A549 (cell line): ENCODE results near the gene CD34. TPM values are rescaled to one million over a fixed set of nuclear protein-coding genes. Genes with fewer than 3 reads are reported as not detected.

ENCODE experiments used
- ATAC-seq, 2 experiments: fragments of 200-7000 bp in 1 of 2; fragments of >200 bp in 1 of 2; cut with Nextera tagmentation in 1 of 2; cut with Tn5 transposase in 1 of 2; 3 replicates each; pipeline versions ENCODE4 v1.8.0 to v1.9.1; 2018 to 2020; ENCODE audit warnings: mild to moderate bottlenecking in 1 of 2, moderate library complexity in 1 of 2
- CTCF ChIA-PET: fragments of 300-600 bp; sonication (Branson Sonifier 250); formaldehyde crosslinking; extraction: SDS; loops from one replicate; lab custom pipeline; 2021; ENCODE audit warnings: antibody characterized with exemption, inconsistent platforms; lab: Yijun Ruan, JAX
- POLR2A ChIA-PET: fragments of 350-600 bp; formaldehyde crosslinking; extraction: SDS; loops from one replicate; lab custom pipeline; 2021; ENCODE audit warnings: antibody characterized with exemption, inconsistent platforms; lab: Yijun Ruan, JAX
- DNase-seq, 2 experiments: peaks; one replicate each; pipeline versions ENCODE4 v3.0.0 to v3.0.0-alpha.2; 2011 to 2016; ENCODE audit warnings: low read depth in 1 of 2, low spot score in 1 of 2
- FAIRE-seq: peaks from 2 replicates; lab custom pipeline; 2011; peaks lifted over from hg19 to GRCh38; lab: Jason Lieb, UNC
- H3K27ac ChIP-seq, 2 experiments: fragments of >200 bp; sonication (Bioruptor Twin); formaldehyde crosslinking; 3 replicates each; pipeline ENCODE4 v1.5.1; 2016 to 2017
- H3K4me1 ChIP-seq: fragments of >200 bp; sonication (Bioruptor Twin); formaldehyde crosslinking; 3 replicates; pipeline ENCODE4 v1.6.1; 2016
- H3K4me2 ChIP-seq: fragments of >200 bp; sonication (Bioruptor Twin); formaldehyde crosslinking; 3 replicates; pipeline ENCODE4 v1.6.1; 2016
- H3K4me3 ChIP-seq: fragments of >200 bp; sonication (Bioruptor Twin); formaldehyde crosslinking; 3 replicates; pipeline ENCODE4 v1.5.1; 2016
- H3K9me3 ChIP-seq: fragments of >200 bp; sonication (Bioruptor Twin); formaldehyde crosslinking; 3 replicates; pipeline ENCODE4 v1.6.1; 2016
- CBX8 ChIP-seq: fragments of 200-600 bp; sonication (generic); IDR thresholded peaks from 2 replicates; pipeline ENCODE4 v1.6.1; 2016
- FOSB ChIP-seq: fragments of 250-450 bp; sonication (Bioruptor Pico); IDR thresholded peaks from 2 replicates; pipeline ENCODE4 v1.5.0; 2020; ENCODE audit warnings: mild to moderate bottlenecking, moderate library complexity
- HOXA7 ChIP-seq: fragments of 250-450 bp; sonication (Bioruptor Pico); IDR thresholded peaks from 2 replicates; pipeline ENCODE4 v1.5.0; 2020; ENCODE audit warnings: mild to moderate bottlenecking, moderate library complexity
- HOXB5 ChIP-seq: fragments of 250-450 bp; sonication (Bioruptor Pico); IDR thresholded peaks from 2 replicates; pipeline ENCODE4 v1.5.0; 2020; ENCODE audit warnings: mild to moderate bottlenecking, moderate library complexity
- NPAS2 ChIP-seq: fragments of 250-450 bp; sonication (Bioruptor Pico); IDR thresholded peaks from 2 replicates; pipeline ENCODE4 v1.8.0; 2022; ENCODE audit warnings: mild to moderate bottlenecking, moderate library complexity, borderline replicate concordance
- NR3C1 ChIP-seq: fragments of >200 bp; sonication (Bioruptor Twin); formaldehyde crosslinking; IDR thresholded peaks from 3 replicates; pipeline ENCODE4 v1.6.1; 2017
- PHF8 ChIP-seq: fragments of 200-600 bp; sonication (generic); IDR thresholded peaks from 2 replicates; pipeline ENCODE4 v1.6.1; 2016; ENCODE audit warnings: low read depth, mild to moderate bottlenecking, antibody characterized with exemption, moderate library complexity, borderline replicate concordance
- RAD21 ChIP-seq, 2 experiments: fragments of >200 bp in 1 of 2; sonication (Bioruptor Twin) in 1 of 2; formaldehyde crosslinking in 1 of 2; IDR thresholded peaks in 1 of 2; conservative IDR thresholded peaks in 1 of 2; 2 replicates in 1 of 2; 3 replicates in 1 of 2; pipeline ENCODE4 v1.6.1; 2012 to 2018; ENCODE audit warnings: inconsistent platforms in 1 of 2
- RARB ChIP-seq: fragments of 250-450 bp; sonication (Bioruptor Pico); IDR thresholded peaks from 2 replicates; pipeline ENCODE4 v1.8.0; 2021; ENCODE audit warnings: mild to moderate bottlenecking, moderate library complexity
- RCOR1 ChIP-seq: fragments of 150-350 bp; IDR thresholded peaks from 2 replicates; pipeline ENCODE4 v1.6.1; 2014; ENCODE audit warnings: antibody characterized with exemption, low read length, low read depth
- RFX5 ChIP-seq: fragments of 450-650 bp; IDR thresholded peaks from 2 replicates; pipeline ENCODE4 v1.7.1; 2014; ENCODE audit warnings: antibody characterized with exemption, mild to moderate bottlenecking, moderate library complexity
- TFCP2L1 ChIP-seq: fragments of 250-450 bp; sonication (Bioruptor Pico); IDR thresholded peaks from 2 replicates; pipeline ENCODE4 v1.5.0; 2021; ENCODE audit warnings: mild to moderate bottlenecking
- TP53 ChIP-seq: fragments of 250-450 bp; sonication (Bioruptor Pico); IDR thresholded peaks from 2 replicates; pipeline ENCODE4 v1.5.0; 2021; ENCODE audit warnings: mild to moderate bottlenecking, moderate library complexity
- ZC3H11A ChIP-seq: fragments of 450-650 bp; IDR thresholded peaks from 2 replicates; pipeline ENCODE4 v1.6.1; 2014; ENCODE audit warnings: antibody characterized with exemption, mild to moderate bottlenecking
- ZFP36 ChIP-seq: fragments of 450-650 bp; IDR thresholded peaks from 2 replicates; pipeline ENCODE4 v1.6.1; 2014; ENCODE audit warnings: borderline replicate concordance; ENCODE audit not compliant: partially characterized antibody
- WGBS: methylation state at CpG from one replicate; pipeline ENCODE4 v1.1.6; 2017; ENCODE audit errors: missing lambda C conversion rate; 5-methylcytosine and 5-hydroxymethylcytosine counted together
- polyA plus RNA-seq, 4 experiments: library from polyadenylated mRNA; depleted of rRNA in 3 of 4; stranded (reverse); fragments of >200 nt; fragmentation: RNase III in 1 of 4; extraction: RNeasy Plus Mini Kit Qiagen cat#74134 plus additional on column Dnase treatment in 1 of 4; gene quantifications; 2 replicates in 3 of 4; 3 replicates in 1 of 4; pipeline ENCODE4 v1.2.3, GENCODE V29; 2011 to 2017
- TF ChIP-seq, protein P1 (sequence below): IDR thresholded peaks from 2 replicates; pipeline ENCODE4 v1.6.1; 2012
- TF ChIP-seq, protein P2 (sequence below): fragments of >200 bp; sonication (Bioruptor Twin); formaldehyde crosslinking; IDR thresholded peaks from 3 replicates; pipeline ENCODE4 v1.6.1; 2016
- TF ChIP-seq, protein P3 (sequence below): fragments of 250-450 bp; sonication (Bioruptor Pico); IDR thresholded peaks from 2 replicates; pipeline ENCODE4 v1.5.0; 2021; ENCODE audit warnings: mild to moderate bottlenecking, moderate library complexity, borderline replicate concordance

The CD34 gene
- polyA plus RNA-seq, 2 of the 4 experiments (the other 2 are of a cell fraction), result 0.05 TPM; not detected in 1

DNA sequence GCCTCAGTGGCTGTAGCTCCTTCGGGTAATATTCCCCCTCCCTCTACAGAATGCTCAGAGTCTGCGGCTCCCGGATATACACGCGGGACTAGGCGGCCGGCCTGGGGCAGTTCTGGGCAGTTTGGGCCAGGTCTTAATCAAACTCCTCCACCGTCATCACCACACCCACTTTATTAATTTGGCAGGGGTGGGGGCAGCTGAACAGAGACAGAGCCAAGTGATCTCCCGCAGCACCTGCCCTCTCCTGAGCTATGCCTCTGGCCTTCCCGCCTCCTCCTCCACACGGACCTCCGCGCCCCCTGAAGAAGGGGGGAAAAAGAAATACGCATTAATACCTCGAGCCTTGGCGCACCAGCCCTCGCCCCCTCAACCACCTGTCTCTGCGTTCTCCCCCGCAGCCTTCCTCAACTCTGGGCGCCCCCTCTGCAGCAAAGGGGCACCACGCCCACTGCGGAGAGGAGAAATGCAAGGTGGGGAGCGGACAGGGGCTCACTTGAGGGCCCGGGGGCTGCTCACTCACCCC, 42.6 kb downstream of the CD34 start:
- H3K27ac ChIP-seq, result peak overlapping the region; percentile 88 to 100
- ATAC-seq, result peak; percentile 2 to 15; a peak in 3 of 6 replicates
- peaks cover 29% of the 10 kb centered on the region for H3K4me1 ChIP-seq
- no peaks in the 10 kb centered on the region for H3K9me3 ChIP-seq
- H3K4me3 ChIP-seq, result peak overlapping the region; percentile 83
- peak overlapping the region; percentile 97 for H3K4me2 ChIP-seq
- ChIA-PET CTCF (interaction anchor here (0.6 to 15.8 kb wide), 36 partner anchors 8 to 1007 kb away, joined by 3 to 260 read pairs (median 6); no protein-coding TSS in a partner anchor), POLR2A (interaction anchor here (1.4 to 2.8 kb wide), 2 partner anchors 44 to 46 kb away, joined by 4 to 11 read pairs; no protein-coding TSS in a partner anchor)
- no peak for FAIRE-seq
- TF ChIP-seq ZC3H11A, result no peak
- no peak for TF ChIP-seq FOSB (CRISPR knock-in tag)
- TF ChIP-seq NR3C1, result no peak
- no peak for TF ChIP-seq RFX5
- no peak for TF ChIP-seq TFCP2L1 (CRISPR knock-in tag)
- no peak for TF ChIP-seq NPAS2 (CRISPR knock-in tag)
- no peak for TF ChIP-seq RARB
- no peak for TF ChIP-seq RAD21 (conservative IDR thresholded peaks at IDR 0.05 in 1 of 2, IDR thresholded peaks at IDR 0.05 in 1 of 2)
- TF ChIP-seq, protein P1, sequence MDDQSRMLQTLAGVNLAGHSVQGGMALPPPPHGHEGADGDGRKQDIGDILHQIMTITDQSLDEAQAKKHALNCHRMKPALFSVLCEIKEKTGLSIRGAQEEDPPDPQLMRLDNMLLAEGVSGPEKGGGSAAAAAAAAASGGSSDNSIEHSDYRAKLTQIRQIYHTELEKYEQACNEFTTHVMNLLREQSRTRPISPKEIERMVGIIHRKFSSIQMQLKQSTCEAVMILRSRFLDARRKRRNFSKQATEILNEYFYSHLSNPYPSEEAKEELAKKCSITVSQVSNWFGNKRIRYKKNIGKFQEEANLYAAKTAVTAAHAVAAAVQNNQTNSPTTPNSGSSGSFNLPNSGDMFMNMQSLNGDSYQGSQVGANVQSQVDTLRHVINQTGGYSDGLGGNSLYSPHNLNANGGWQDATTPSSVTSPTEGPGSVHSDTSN, result no peak
- TF ChIP-seq, protein P2, sequence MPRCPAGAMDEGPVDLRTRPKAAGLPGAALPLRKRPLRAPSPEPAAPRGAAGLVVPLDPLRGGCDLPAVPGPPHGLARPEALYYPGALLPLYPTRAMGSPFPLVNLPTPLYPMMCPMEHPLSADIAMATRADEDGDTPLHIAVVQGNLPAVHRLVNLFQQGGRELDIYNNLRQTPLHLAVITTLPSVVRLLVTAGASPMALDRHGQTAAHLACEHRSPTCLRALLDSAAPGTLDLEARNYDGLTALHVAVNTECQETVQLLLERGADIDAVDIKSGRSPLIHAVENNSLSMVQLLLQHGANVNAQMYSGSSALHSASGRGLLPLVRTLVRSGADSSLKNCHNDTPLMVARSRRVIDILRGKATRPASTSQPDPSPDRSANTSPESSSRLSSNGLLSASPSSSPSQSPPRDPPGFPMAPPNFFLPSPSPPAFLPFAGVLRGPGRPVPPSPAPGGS, result no peak
- TF ChIP-seq CBX8, result no peak
- TF ChIP-seq, protein P3, sequence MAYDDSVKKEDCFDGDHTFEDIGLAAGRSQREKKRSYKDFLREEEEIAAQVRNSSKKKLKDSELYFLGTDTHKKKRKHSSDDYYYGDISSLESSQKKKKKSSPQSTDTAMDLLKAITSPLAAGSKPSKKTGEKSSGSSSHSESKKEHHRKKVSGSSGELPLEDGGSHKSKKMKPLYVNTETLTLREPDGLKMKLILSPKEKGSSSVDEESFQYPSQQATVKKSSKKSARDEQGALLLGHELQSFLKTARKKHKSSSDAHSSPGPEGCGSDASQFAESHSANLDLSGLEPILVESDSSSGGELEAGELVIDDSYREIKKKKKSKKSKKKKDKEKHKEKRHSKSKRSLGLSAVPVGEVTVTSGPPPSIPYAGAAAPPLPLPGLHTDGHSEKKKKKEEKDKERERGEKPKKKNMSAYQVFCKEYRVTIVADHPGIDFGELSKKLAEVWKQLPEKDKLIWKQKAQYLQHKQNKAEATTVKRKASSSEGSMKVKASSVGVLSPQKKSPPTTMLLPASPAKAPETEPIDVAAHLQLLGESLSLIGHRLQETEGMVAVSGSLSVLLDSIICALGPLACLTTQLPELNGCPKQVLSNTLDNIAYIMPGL, result no peak
- TF ChIP-seq ZFP36, result no peak
- TF ChIP-seq PHF8, result no peak
- no peak for TF ChIP-seq HOXA7 (CRISPR knock-in tag)
- DNase-seq, result no peak
- WGBS, result 7% methylated on average over 14 of the region's 24 CpGs

DNA sequence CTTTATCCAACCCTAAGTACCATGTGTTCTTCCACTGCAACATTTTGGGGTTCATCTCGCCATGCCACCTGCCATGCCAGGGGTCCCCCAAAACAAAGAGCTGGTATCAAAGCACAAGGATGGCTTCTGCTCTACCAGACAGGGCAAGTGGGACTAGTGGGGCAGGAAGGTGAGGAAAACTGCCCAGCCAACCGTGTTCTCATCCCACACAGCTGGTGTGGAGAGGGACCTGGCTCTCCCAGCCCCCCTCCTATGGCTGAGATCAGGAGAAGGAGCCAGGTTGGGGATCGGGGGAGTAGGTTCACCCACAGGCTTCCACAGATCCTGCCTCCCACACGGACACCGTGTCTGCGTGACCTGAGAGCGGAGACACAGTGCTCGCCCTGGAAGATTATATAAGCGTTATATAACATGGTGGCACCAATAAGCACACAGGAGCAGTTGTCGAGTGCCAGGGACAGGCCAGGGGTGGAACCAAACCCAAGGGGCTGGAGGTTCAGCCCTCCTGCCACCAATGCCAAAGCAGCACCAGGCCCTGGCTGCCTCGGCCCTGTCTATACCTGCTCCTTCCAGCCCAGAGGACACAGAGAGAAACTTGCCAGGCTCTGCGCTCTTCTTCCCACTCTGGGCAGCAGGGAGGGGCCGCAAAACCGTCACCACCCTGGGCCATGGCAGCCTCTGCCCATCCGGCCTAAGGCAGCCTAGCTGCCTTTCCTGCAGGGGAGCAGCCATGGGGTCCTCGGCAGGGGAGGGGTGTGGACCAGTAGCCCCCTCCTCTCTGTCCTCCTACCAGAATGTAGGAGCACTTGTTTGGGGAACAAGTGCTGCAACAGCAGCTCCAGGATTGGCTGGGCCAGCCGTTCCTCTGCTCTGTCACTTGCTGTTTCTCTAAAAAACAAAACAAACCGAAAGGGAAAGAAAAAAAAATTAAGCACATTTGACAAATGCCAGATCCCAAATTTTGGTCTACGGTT, 43.5 kb downstream of the CD34 start:
- no peak for FAIRE-seq
- ATAC-seq, result no peak
- 90% methylated on average over 17 of the region's 19 CpGs for WGBS
- Histone ChIP-seq H3K27ac (peak overlapping the region; percentile 88 to 100; a peak in 5 of 6 replicates), H3K4me3 (peak overlapping the region; percentile 83)
- TF ChIP-seq TP53 (CRISPR knock-in tag), result no peak
- no peak for TF ChIP-seq RCOR1
- no peak for TF ChIP-seq NPAS2 (CRISPR knock-in tag)
- no peak for TF ChIP-seq HOXB5
- TF ChIP-seq, all 56 proteins: peak for 0
- peaks cover 29% of the 10 kb centered on the region for H3K4me1 ChIP-seq
- ChIA-PET CTCF (interaction anchor here (0.6 to 15.8 kb wide), 17 partner anchors 8 to 1008 kb away, joined by 3 to 260 read pairs (median 6); no protein-coding TSS in a partner anchor), POLR2A (interaction anchor here (2.8 kb wide), 1 partner anchor 44 kb away, joined by 11 read pairs; no protein-coding TSS in a partner anchor)
- no peak for DNase-seq
- no peaks in the 10 kb centered on the region for H3K9me3 ChIP-seq
- peak overlapping the region; percentile 97 for H3K4me2 ChIP-seq
